HG02852 (cell line): ENCODE measurements around the gene CCNL2.
"Not testable (repeated sequence)": the region's sequence is repeated elsewhere in the genome, so short reads cannot be mapped to it uniquely, and the experiment has no call there.

Experiments used
- ATAC-seq: cut with Tn5 transposase; IDR thresholded peaks from one replicate; pipeline ENCODE4 v1.9.1; 2021; ENCODE audit warnings: mild to moderate bottlenecking, moderate library complexity; ENCODE audit not compliant: unreplicated experiment

CCNL2 gene

DNA sequence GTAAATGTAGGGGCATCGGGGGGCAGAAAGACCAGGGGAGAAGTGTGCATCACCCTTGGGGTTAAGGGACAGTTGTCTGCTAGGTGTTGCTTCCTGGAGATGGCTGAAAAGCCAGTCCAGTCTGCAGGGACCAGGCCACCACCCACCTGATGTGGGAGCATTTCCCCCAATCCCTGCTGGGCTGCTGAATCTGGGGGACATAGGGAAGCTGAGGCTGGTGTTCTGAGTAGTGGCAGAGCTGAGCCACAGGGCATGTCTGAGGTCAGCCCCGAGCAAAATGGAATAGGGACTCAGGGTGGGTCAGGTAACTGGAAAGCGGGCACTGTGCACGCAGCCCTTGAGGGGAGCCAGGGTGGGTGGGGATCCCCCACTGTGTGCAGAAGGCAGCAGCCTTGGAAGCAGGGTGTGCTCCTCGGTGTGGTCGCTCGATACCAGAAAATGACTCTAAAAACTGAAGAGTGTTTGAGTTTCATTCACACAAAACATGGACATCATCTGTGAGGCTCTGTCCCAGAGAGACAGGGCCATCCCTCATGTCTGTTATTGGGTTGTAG is 2.4 kb upstream of the CCNL2 start:
- ATAC-seq: no peak

DNA sequence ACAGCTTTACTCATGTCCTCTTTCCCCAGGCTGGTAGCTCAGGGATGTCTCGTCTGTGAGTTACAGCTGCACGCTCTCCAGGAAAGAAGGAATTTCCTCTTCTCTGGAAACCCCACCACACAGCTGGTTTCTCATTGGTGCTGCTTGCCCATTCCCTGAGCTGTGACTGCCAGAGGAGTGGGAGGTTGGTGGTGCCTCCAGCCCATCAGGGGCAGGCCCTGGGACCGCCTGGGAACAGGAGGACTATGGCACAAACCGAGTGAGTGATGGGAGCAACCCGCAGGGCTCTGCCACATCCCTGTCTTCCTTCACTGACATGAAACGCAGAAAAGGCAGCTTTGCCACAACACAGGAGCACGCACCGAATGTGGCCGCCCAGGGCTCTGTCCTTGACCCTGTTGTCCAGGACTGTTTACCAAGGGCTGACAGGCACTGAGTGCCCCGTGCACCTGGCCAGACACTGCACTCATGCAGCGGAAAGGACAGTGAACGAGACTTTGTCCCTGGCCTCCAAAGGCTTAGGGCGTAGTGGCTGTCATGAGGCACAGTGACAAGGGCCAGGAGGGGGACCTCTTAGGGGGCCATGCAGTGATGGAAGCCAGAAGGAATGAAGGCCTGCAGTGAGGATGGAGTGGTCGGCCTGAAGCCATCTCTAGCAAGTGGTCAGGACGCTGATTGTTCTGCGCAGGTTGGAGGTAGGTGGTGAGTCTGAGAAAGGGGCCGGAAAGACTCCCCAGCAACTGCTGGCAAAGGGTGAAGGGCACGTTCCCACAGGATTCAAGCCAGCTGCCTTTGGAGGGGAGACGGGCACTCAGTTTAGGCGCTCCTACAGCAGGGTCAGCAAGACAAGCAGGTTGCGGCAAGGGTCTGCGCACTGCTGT is 1.7 kb upstream of the CCNL2 start:
- ATAC-seq: no peak

GRCh38 chr1:1399872-1400575 is 889 bp upstream of the CCNL2 start:
- no peak for ATAC-seq

GRCh38 chr1:1398677-1399186 is 403 bp downstream of the CCNL2 start:
- peak; percentile 1 for ATAC-seq

GRCh38 chr1:1397839-1398523 is 1.2 kb downstream of the CCNL2 start:
- ATAC-seq: no peak

- no peak for ATAC-seq
Observed at GRCh38 chr1:1395166-1395565, 4.0 kb downstream of the CCNL2 start.

DNA sequence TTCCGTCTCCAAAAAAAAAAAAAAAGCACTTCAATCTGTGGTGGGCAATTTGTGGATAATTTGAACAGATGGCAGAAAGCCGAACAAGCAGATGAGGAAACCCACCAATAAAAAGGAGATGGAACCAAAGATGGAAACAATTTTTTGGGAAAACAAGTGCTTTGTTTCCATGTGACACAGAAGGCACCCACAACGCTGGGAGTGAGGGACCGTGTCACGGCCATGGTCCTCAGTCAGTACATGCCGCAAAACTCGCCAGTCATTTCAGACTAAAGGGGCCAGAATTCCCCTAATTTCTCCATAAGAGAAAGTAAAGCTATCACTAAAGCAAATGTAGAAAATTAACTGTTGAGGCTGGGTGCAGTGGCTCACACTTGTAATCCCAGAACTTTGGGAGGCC is 5.0 kb downstream of the CCNL2 start:
- no peak for ATAC-seq

GRCh38 chr1:1393428-1393827 is 5.7 kb downstream of the CCNL2 start:
- no peak for ATAC-seq

DNA sequence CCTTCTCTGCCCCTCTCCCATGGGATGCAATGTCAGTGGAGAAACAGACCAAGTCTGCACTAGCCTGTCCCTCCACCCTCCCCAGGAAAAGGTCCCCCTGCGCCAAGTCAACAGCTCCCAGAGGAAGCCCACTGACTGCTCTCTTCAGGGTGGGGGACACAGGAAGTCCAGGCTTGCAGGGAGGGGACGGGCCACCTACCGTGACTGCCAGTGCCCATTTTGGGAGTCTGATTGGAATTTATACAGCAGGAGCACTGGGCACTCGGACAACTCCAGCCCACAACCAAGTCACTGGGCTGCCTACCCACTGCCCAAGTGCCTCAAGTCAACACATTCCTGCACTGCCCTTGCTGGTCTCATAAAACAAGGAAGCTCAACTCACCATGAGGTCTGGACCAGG is 6.1 kb downstream of the CCNL2 start:
- no peak for ATAC-seq

DNA sequence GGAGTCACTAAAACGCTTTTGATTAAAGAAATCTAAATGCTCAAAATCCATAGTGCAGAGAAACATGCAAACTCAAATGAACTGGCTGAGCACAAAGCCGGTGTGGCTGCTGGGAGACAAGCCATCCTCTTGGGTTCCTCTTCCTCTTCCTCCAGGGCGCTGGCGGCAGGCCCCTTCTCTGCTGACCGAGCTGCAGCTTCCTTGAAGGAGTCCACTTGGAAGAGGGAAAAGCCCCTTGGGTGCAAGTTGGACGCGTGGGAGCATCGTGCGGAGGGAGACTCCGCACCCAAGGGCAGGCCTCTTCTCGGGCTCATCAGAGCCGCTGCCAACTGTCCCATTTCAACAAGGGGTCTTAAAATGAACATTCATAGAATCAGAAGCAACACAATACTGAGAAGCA is 7.9 kb downstream of the CCNL2 start:
- ATAC-seq: no peak

DNA sequence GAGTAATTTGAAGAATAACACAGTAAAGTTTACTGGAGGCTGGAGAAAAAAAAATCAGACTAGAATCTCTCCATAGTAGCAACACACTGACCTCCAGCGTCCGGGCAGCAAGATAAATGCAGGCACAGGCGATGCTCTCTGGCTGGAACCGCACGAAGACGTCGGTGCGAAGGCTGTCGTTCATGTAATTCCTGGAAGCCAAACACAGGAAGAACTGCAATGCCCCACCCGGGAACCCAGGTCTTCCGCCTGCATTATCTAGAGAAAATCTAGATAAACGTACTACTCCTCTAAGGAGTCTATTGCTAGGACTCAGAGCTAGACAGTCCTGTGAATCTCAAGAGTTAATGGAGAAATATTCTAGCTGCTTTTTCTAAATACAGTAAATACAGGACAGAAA is 8.5 kb downstream of the CCNL2 start:
- ATAC-seq: no peak

GRCh38 chr1:1388078-1388472 is 11.1 kb downstream of the CCNL2 start:
- ATAC-seq: no peak

DNA sequence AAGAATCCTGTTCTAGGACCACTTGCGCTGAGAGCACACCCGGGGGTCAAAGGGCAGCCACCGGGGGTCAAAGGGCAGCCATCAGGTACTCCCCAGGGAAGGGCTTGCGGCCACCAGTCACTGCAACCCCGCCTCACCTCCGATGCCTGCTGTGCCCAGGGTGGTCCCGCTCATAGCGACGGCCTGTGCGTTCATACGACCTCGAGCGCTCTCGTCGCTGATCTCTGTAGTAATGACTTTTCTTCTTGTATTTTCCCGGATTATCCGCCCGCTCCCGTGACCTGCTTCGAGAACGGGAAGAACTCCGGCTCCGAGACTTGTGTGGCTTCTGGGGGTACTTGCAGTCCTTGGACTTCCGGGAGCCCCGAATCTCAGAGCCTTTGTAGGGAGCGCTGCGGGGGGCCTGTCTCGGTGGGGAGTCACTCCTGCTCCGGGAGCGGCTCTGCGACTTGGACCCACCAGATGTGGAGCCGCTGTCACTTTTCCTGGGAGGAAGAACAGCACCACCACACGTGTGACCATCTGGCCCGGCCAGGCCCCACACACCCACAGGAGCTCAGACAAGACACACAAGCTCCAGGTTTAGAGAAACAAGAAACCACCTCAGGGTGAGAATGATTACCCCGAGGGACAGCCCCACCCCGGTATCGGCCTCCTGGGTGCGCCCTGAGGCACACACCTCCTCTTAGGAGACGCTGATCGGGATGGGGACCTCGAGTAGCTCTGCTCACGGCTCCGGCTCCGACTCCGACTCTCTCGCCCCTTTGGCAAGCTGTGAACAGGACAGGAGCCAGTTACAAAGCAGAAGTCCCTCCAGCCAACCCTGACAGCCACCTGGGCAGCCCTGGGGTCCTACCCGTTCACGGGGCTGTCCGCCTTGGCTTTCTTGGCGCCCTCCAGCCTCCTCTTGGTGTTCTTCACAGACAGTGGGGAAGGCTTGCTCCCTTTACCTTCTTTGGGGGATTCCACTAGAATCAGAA is 11.7 kb downstream of the CCNL2 start:
- ATAC-seq: no peak

- ATAC-seq: no peak
Observed at GRCh38 chr1:1385931-1386330, 13.2 kb downstream of the CCNL2 start.

- ATAC-seq: not testable (repeated sequence)
Observed at GRCh38 chr1:1385339-1385738, 13.8 kb downstream of the CCNL2 start.

GRCh38 chr1:1381294-1381693 is 17.8 kb downstream of the CCNL2 start:
- no peak for ATAC-seq

- no peak for ATAC-seq
Observed at GRCh38 chr1:1380860-1381259, 18.3 kb downstream of the CCNL2 start.

- ATAC-seq: no peak
Observed at GRCh38 chr1:1377540-1378205, 21.5 kb downstream of the CCNL2 start.

DNA sequence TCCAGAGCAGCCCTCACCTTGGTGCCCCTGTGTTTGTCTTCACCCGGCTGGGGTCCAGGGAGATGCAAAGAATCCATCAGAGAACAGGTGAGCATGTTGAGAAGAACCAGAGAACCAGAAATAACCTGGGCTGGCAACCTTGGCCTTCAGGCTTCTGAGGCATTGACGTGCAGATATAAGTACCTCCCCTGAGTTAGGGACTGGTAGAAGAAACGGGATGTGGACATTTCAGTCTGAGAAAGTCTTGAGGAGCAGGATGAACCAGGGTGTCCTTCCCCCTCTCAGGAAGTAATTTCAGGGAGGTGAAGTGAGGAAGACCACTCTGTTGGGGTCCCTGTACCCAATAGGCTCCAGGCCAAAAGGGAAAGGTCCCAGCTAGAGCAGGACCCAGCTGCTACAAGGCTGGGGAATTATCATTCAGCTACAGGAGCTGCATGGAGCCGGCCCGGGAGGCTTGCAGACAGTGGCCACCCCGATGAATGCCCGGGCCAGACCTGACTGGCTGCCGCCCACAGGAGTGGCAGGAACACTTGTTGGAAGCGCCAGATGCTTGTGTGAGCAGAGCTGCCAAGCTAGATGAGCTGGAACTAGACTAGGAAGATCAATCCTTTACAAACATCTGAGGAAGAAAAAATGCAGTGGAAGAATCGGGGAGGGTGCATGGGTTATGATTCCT is 22.4 kb downstream of the CCNL2 start:
- ATAC-seq: no peak
